GM12873 (cell line): ENCODE measurements around the gene GOT1.

ENCODE experiments used
- TF ChIP-seq, protein P1 (sequence below): IDR thresholded peaks from 2 replicates; pipeline ENCODE4 v1.5.1; 2012; ENCODE audit warnings: low read depth, mild to moderate bottlenecking, moderate library complexity, low read length, control low read depth; ENCODE audit not compliant: insufficient read depth; ENCODE audit errors: missing control alignments

Gene GOT1

DNA sequence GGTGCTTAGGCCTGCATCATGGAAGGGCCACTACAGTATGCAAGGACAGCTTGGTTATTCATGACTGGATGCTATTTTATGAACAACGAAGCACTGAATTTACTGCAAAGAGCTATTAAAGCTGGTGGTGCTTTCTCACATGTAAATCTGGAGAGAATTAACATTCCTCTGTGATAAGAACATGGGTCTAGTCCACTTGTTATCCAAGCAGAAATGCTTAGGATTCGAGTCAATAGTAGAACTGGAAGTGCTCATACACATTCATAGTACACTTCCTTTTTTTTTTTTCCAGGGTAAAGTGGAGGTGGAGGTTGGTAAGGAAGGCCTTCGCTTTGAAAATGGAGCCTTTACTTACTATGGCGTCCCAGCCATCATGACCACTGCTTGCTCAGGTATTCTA lies 66.3 kb downstream of the GOT1 start:
- TF ChIP-seq, protein P1, sequence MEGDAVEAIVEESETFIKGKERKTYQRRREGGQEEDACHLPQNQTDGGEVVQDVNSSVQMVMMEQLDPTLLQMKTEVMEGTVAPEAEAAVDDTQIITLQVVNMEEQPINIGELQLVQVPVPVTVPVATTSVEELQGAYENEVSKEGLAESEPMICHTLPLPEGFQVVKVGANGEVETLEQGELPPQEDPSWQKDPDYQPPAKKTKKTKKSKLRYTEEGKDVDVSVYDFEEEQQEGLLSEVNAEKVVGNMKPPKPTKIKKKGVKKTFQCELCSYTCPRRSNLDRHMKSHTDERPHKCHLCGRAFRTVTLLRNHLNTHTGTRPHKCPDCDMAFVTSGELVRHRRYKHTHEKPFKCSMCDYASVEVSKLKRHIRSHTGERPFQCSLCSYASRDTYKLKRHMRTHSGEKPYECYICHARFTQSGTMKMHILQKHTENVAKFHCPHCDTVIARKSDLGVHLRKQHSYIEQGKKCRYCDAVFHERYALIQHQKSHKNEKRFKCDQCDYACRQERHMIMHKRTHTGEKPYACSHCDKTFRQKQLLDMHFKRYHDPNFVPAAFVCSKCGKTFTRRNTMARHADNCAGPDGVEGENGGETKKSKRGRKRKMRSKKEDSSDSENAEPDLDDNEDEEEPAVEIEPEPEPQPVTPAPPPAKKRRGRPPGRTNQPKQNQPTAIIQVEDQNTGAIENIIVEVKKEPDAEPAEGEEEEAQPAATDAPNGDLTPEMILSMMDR = no peak

DNA sequence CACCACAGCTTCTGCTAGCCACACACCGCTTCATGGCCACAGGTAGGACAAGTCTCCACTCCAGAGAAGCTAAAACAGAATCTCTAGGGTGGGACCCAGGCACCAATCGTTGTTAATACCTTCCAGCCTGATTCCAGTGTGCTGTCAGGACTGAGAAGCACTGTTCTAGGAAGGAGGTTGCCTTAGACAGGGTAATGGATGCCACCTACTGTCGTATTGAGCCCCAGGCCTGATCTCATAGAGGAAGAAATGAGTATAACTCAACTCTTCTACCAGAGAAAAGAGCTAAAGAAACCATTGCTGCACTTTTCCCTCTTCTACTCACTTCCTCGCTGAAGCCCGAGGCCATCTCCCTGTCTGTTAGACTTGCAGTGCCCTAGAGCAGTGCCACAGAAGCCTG lies 69.5 kb downstream of the GOT1 start:
- TF ChIP-seq, protein P1 = no peak

DNA sequence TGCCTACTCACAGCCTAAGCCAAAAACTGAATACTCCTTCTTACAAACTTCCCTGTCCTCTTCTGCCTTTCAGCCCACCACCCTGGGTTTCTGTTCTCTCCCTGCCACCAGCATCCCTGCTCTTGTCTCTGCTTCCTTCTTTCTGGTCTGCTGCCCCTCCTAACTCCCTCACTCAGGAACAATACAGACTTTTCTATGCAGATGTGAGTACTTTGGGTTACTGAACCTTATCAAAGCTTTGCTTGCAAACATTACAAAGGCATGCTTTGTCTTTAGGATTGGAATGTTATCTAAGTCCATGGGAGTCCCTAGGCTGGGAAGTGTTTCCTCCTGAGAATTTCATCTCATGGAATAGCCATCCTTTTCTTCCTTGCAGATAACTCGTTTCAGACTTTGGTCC lies 72.3 kb downstream of the GOT1 start:
- TF ChIP-seq, protein P1 = no peak

DNA sequence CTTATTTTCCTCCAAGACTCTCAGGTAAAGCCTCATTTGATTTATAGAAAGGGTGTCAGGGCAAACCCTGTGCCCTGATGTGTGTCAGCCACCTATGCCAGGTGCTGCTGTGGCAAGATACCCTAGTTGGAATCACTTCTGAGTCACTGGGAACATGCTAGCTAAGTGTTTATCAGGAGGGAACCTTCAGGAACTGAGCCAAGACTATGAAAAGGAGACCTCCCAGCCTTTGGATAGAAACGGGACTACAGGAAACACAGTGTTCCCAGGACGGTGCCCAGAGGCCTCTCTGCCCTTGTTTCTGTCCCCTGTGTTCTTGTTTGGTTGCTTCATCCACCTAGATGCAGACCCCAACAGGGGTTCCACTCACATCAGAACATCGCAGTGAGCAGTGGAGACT lies 72.7 kb downstream of the GOT1 start:
- TF ChIP-seq, protein P1 = no peak

DNA sequence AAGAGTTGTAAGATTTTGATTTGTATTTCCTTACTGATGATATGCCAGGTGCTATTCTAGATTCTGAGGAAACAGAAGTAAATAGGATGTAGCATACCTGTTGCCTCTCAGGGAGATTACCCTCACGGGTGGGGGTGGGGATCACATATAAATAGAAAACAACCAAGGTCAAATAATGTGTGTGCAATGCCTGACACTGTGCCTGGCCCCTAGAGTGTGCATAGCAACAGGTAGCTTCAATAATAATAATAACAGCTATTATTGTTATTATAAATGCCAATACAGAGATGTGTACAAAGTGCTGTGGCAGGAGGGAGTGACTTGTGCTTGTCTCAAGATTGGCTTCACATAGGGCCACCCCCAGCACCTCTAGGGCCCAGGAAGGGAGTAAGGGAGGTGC lies 77.2 kb downstream of the GOT1 start:
- TF ChIP-seq, protein P1 = no peak

DNA sequence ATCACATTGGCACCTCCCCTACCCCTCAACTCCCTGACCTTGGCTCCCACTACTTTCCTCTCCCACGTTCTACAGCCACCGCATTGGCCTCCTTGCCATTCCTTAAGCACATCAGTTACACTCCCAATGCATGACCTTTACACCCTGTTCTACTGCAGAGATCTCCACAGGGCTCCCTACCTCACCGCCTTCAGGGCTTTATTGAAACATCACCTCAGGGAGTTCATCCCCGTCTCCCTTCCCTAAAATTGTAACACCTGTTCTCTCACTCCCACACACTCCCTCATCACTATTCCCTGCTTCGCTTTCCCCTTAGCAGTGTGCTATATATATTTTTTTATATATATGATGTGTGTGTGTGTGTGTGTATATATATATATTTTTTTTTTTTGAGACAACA lies 82.8 kb downstream of the GOT1 start:
- TF ChIP-seq, protein P1 = no peak
